IPS-15b (cell line): ENCODE data around the gene RNF141.

Experiments
- H3K27me3 ChIP-seq: one replicate; pipeline ENCODE4 v1.6.1; 2013; ENCODE audit warnings: low read length; ENCODE audit not compliant: control insufficient read depth, insufficient read depth
- H3K36me3 ChIP-seq: one replicate; pipeline ENCODE4 v1.6.1; 2013; ENCODE audit warnings: low read length; ENCODE audit not compliant: control insufficient read depth, insufficient read depth
- H3K4me1 ChIP-seq: one replicate; pipeline ENCODE4 v1.6.1; 2013; ENCODE audit warnings: mild to moderate bottlenecking, low read length; ENCODE audit not compliant: control insufficient read depth, insufficient read depth
- H3K4me3 ChIP-seq: one replicate; pipeline ENCODE4 v1.5.1; 2013; ENCODE audit warnings: low read depth, low read length
- H3K9ac ChIP-seq: one replicate; pipeline ENCODE4 v1.6.1; 2013; ENCODE audit warnings: low read depth, mild to moderate bottlenecking, low read length
- H3K9me3 ChIP-seq: one replicate; pipeline ENCODE4 v1.6.1; 2013; ENCODE audit warnings: mild to moderate bottlenecking, low read length; ENCODE audit not compliant: control insufficient read depth, insufficient read depth

Gene RNF141

DNA sequence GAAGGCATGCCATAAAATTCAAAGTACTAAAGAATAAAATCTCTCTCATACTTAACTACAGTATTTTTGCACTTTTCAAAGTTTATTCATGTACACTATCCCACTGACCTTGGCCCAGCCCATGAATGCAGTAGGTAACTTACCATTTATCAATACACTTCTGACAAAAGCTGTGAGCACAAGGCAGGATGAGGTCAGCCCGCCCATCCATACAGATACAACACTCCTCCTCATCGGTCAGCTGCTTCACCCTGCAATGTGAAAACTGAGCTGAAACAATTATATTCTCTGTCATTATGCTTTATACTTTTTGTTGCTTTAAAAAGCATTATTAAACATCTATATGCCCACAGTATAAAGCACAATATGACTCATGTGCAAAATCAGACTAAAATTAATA lies 22.1 kb downstream of the RNF141 start:
- H3K36me3 ChIP-seq: no peaks in the 10 kb centered on the region
- no peaks in the 10 kb centered on the region for H3K9me3 ChIP-seq
- no peaks in the 10 kb centered on the region for H3K4me1 ChIP-seq
- H3K4me3 ChIP-seq: no peak overlapping the region
- H3K27me3 ChIP-seq: no peaks in the 10 kb centered on the region
- no peak overlapping the region for H3K9ac ChIP-seq

DNA sequence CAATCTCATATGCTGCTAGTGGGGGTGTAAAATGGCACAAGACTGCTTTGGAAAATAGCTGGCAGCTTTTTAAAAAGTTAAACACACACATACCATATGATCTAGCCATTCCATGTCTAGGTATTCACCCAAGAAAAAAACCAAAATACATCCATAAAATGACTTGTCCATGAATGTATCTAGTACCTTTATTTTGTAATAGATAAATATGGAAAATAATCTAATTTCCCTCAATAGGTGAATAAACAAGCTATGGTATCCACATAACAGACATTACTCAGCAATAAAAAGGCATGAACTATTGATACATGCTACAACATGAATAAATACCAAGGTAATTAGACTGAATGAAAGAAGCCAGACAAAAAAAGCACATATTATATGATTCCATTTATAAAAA lies 22.9 kb downstream of the RNF141 start:
- Histone ChIP-seq H3K4me1 (no peaks in the 10 kb centered on the region), H3K9ac (no peak overlapping the region), H3K27me3 (no peaks in the 10 kb centered on the region), H3K9me3 (no peaks in the 10 kb centered on the region), H3K4me3 (no peak overlapping the region), H3K36me3 (no peaks in the 10 kb centered on the region)

DNA sequence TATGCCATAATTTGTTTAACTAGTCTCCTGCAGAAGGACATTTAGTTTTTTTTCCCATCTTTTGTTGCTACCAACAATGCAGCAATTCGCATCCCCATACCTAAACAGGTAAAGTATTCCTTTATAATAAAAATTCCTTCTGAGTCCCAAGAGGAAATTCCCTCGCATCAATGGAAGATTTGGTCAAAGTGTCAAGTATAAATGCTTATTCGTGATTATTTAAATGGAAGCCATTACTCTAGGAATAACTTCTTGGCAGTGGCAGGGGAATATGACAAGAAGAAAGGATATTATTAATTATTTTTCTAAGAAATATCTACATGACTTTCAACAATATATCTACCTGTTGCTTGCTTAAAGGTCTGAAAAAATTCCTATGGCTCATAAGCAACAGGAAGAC lies 25.6 kb downstream of the RNF141 start:
- H3K4me3 ChIP-seq: no peak overlapping the region
- no peaks in the 10 kb centered on the region for H3K36me3 ChIP-seq
- H3K9ac ChIP-seq: no peak overlapping the region
- peaks cover 4% of the 10 kb centered on the region for H3K27me3 ChIP-seq
- no peaks in the 10 kb centered on the region for H3K9me3 ChIP-seq
- H3K4me1 ChIP-seq: no peaks in the 10 kb centered on the region

DNA sequence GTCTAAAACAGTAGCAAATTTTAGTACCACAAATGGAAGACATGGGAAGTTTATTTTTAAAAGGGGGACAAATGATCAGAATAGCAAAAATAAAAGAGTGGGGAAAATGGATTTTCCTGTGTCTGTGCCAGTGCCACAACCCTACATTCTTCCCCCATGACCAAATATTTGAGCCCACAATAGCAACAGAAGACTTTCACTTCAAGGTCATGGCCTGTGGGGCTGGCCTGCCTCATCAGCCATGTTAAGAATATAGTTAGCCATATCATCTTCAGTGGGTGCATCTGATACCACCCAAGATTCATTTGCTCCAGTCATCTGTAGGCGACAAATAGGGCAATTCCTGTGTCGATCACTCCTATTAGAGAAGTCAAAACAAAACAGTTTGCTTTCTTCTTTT lies 26.3 kb downstream of the RNF141 start:
- Histone ChIP-seq H3K9ac (no peak overlapping the region), H3K4me1 (no peaks in the 10 kb centered on the region), H3K9me3 (no peaks in the 10 kb centered on the region), H3K36me3 (no peaks in the 10 kb centered on the region), H3K27me3 (peaks cover 4% of the 10 kb centered on the region), H3K4me3 (no peak overlapping the region)

DNA sequence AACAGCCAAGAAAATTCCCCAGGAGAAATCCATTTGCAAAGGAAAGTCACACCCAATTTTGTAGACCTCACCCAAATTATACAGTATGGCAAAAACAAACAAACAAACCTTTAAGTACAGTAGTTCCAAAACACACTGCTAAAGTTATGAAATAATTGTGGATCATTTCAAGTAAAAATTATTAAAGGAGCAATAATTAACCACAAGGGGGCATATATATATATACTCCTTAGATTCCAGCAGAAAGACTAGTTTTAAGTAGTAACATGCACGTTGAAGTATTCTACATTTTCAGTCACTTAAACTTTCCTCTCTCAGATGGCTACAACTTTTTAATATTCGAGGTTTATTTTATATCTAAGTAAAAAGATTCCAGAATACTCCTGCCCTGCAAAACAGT lies 26.8 kb downstream of the RNF141 start:
- Histone ChIP-seq H3K4me1 (no peaks in the 10 kb centered on the region), H3K9ac (no peak overlapping the region)

DNA sequence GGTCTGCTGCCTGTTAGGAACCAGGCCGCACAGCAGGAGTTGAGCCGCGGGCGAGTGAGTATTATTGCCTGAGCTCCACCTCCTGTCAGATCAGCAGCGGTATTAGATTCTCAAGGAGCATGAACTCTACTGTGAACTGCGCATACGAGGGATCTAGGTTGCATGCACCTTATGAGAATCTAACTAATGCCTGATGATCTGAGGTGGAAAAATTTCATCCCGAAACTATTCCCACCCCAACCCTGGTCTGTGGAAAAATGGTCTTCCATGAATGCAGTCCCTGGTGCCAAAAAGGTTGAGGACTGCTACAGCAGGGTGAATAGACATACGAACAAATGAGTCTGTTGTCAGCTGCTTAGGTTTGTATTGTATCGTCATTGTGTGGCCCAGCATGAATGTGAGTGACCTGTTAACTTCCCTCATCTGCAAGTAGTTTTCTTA lies 29.8 kb downstream of the RNF141 start:
- H3K36me3 ChIP-seq: no peaks in the 10 kb centered on the region
- peaks cover 4% of the 10 kb centered on the region for H3K27me3 ChIP-seq
- H3K9me3 ChIP-seq: no peaks in the 10 kb centered on the region
- H3K4me3 ChIP-seq: no peak overlapping the region
- no peaks in the 10 kb centered on the region for H3K4me1 ChIP-seq
- H3K9ac ChIP-seq: no peak overlapping the region

More for the DNA sequence above, 26.8 kb downstream of the RNF141 start:
- Histone ChIP-seq H3K4me3 (no peak overlapping the region), H3K27me3 (peaks cover 4% of the 10 kb centered on the region), H3K9me3 (no peaks in the 10 kb centered on the region), H3K36me3 (no peaks in the 10 kb centered on the region)

DNA sequence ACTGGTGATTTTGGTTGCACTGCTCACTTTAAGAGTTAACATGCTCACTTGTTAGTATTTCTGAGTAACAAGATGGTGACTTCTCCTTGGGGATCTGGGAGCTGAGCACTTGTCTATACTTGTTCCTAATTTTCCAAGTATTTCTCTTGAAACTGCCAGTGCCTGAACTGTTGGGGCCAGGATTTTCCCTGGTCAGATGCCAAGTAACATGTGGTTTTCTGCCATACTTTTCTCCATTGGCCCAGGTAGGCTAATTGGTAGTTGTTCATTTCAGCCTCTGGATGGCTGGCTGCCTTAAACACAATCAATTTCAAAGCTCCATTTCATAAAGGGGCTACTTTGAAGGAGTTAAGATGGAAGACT lies 35.0 kb downstream of the RNF141 start:
- Histone ChIP-seq H3K36me3 (peaks cover 3% of the 10 kb centered on the region), H3K4me3 (no peak overlapping the region), H3K27me3 (peaks cover 4% of the 10 kb centered on the region), H3K9ac (no peak overlapping the region), H3K9me3 (no peaks in the 10 kb centered on the region), H3K4me1 (no peaks in the 10 kb centered on the region)

DNA sequence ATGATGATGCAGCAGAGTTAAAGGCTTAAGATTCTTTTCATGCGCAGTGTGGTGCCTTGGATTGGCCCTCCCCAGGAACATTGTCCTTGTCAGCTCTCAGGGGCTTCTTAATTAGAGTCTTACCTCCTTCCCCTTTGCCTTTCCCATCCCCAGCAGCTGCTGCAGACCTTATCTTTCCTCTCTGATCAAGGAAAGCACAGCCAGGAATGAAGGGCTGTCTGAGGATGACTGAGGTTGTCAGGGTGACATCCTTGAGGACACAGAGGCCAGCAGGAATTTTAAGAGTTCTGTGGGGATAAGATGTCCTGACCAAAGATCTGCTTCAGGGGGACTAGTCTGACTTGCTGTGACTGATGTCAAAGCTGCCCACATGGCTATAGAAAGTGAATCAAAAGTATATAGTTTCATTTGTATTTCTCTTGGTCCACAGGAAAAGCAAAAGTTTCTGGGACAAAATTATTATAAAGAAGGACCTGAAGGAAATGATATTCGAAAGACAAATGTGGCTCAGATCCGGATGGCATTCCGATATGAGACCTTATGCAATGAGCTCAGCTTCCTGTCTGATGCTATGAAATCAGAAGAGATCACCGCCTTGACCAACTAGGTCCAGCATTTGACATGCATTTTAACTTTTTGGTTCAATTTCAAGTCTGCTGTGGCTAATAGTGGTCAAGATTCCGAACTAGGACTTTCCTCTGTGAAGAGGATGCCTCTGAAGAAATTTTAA lies 35.5 kb downstream of the RNF141 start:
- no peaks in the 10 kb centered on the region for H3K4me1 ChIP-seq
- H3K9me3 ChIP-seq: no peaks in the 10 kb centered on the region
- no peaks in the 10 kb centered on the region for H3K27me3 ChIP-seq
- no peak overlapping the region for H3K9ac ChIP-seq
- no peak overlapping the region for H3K4me3 ChIP-seq
- peaks cover 3% of the 10 kb centered on the region for H3K36me3 ChIP-seq

DNA sequence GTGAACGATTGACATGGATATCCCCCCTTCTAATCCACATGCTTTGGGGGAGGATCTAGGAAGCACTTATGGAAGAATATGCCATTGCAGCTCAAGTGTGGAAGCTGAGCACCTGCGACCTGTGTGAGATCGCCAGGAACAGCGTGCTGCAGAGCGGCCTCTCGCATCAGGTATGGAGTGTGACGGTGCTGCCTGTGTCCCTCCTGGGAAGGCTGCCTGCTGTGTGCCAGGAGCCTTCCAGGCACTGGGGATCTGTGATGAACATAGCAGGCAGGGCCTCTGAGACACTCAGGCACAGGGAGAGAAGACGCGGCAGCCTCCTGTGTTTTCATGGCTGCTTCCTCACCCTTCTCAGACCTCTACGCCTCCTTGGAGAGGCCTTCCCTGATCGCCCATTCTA lies 36.5 kb downstream of the RNF141 start:
- Histone ChIP-seq H3K9ac (no peak overlapping the region), H3K9me3 (no peaks in the 10 kb centered on the region), H3K27me3 (no peaks in the 10 kb centered on the region), H3K4me3 (no peak overlapping the region), H3K36me3 (peaks cover 3% of the 10 kb centered on the region), H3K4me1 (no peaks in the 10 kb centered on the region)

DNA sequence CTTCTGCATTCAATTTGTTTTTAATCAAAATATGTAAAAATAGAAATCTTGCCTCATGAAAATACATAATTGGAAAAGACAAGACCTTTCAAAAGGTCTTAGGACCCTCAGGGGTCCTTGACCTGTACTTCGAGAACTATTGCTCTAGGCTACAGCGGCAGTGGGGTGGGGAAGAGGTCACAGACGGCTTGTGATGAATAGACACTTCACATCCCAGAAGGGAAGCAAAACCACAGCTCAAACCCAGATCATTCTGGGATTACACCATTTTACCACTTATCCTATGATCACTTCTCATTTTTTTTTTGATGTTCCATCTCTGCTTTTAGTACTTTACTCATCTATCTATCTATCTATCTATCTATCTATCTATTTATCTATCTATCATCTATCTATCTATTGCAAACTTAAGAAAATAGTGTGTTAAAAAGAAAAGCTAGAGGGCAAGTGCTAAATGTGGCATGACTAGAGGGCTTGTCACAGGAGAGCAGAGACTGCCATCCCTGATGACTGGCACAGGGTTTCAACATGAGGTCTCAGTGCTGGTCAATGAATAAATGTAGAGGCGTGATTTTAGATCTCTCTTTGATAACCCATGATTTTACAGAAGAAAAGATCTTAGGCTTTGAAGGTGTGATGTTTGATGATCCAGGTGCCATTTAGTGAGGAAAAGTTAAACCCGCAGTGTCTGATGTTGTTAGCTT lies 37.1 kb downstream of the RNF141 start:
- H3K27me3 ChIP-seq: no peaks in the 10 kb centered on the region
- H3K9ac ChIP-seq: no peak overlapping the region
- H3K4me3 ChIP-seq: no peak overlapping the region
- peaks cover 3% of the 10 kb centered on the region for H3K36me3 ChIP-seq
- no peaks in the 10 kb centered on the region for H3K9me3 ChIP-seq
- H3K4me1 ChIP-seq: no peaks in the 10 kb centered on the region

DNA sequence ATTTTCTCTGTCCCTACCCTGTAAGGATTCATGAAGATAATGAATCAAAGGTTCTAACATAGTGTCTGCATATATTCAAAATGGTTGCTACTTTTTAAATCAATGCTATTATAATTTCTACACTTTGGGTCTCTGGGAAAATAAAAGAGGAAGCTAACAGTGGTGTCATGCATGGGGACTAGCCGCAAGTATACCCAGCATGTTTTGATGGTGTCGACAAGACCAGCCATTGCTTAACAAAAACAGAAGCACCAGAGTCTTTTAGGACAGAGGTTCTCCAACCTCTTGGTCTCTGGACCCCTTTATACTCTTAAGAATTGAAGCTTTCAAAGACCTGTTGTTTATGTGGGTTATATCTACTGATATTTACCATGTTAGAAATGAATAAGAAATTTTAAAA lies 37.8 kb downstream of the RNF141 start:
- no peaks in the 10 kb centered on the region for H3K9me3 ChIP-seq
- H3K27me3 ChIP-seq: no peaks in the 10 kb centered on the region
- no peak overlapping the region for H3K9ac ChIP-seq
- peaks cover 3% of the 10 kb centered on the region for H3K36me3 ChIP-seq
- no peak overlapping the region for H3K4me3 ChIP-seq
- no peaks in the 10 kb centered on the region for H3K4me1 ChIP-seq

DNA sequence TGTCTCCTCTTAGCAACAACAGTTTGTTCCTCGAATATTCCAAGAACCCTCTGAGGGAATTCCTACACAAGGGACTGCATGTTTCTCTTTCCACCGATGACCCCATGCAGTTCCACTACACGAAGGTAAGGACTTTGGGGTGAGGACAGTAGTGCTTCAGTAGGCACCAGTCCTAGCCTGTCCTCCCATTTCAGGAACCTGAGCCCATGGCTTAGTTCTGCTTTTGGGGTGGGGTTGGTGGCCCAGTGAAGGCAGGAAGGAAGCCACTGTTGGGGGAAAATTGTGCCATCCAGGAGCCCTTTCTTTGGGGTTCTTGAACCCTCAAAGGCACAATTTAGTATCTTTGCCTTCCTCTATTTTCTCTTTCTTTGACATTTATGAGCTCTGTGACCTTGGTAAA lies 38.2 kb downstream of the RNF141 start:
- Histone ChIP-seq H3K27me3 (no peaks in the 10 kb centered on the region), H3K36me3 (peaks cover 3% of the 10 kb centered on the region), H3K9ac (no peak overlapping the region), H3K4me1 (no peaks in the 10 kb centered on the region), H3K4me3 (no peak overlapping the region), H3K9me3 (no peaks in the 10 kb centered on the region)
